Activated T-cell treated with anti-CD3 and anti-CD28 coated beads for 4 hours (primary cell): Measurements from ENCODE around the gene HERPUD1.

Source experiments
- DNase-seq: peaks from one replicate; pipeline ENCODE4 v3.0.0-alpha.2; 2020

Gene HERPUD1

GRCh38 chr16:56936491-56936890 is 4.5 kb downstream of the HERPUD1 start:
- DNase-seq = no peak

GRCh38 chr16:56936950-56937349 is 5.0 kb downstream of the HERPUD1 start:
- no peak for DNase-seq

GRCh38 chr16:56938664-56939513 is 6.9 kb downstream of the HERPUD1 start:
- DNase-seq = no peak

- DNase-seq = no peak
Observed at GRCh38 chr16:56939801-56940200, 7.9 kb downstream of the HERPUD1 start.

GRCh38 chr16:56941092-56941491 is 9.2 kb downstream of the HERPUD1 start:
- DNase-seq = no peak

- no peak for DNase-seq
Observed at GRCh38 chr16:56941856-56942331, 10.0 kb downstream of the HERPUD1 start.

GRCh38 chr16:56943761-56944375 is 11.9 kb downstream of the HERPUD1 start:
- no peak for DNase-seq

- DNase-seq = no peak
Observed at GRCh38 chr16:56944954-56945839, 13.3 kb downstream of the HERPUD1 start.

- DNase-seq = no peak
Observed at GRCh38 chr16:56945847-56946527, 14.0 kb downstream of the HERPUD1 start.

- no peak for DNase-seq
Observed at GRCh38 chr16:56946767-56947603, 15.0 kb downstream of the HERPUD1 start.

GRCh38 chr16:56947604-56947995 is 15.7 kb downstream of the HERPUD1 start:
- DNase-seq = no peak

GRCh38 chr16:56948234-56948633 is 16.3 kb downstream of the HERPUD1 start:
- no peak for DNase-seq

GRCh38 chr16:56950051-56950450 is 18.1 kb downstream of the HERPUD1 start:
- no peak for DNase-seq

GRCh38 chr16:56950455-56950854 is 18.5 kb downstream of the HERPUD1 start:
- no peak for DNase-seq

GRCh38 chr16:56950881-56951771 is 19.2 kb downstream of the HERPUD1 start:
- no peak for DNase-seq

GRCh38 chr16:56953006-56953405 is 21.1 kb downstream of the HERPUD1 start:
- no peak for DNase-seq

- no peak for DNase-seq
Observed at GRCh38 chr16:56956076-56956475, 24.1 kb downstream of the HERPUD1 start.

GRCh38 chr16:56956756-56957155 is 24.8 kb downstream of the HERPUD1 start:
- no peak for DNase-seq

- DNase-seq = no peak
Observed at GRCh38 chr16:56960681-56961281, 28.8 kb downstream of the HERPUD1 start.

GRCh38 chr16:56961386-56961785 is 29.4 kb downstream of the HERPUD1 start:
- no peak for DNase-seq
